ENCODE measurements around the gene GDF11.
A peak's percentile ranks its signal among the peaks of the same experiment; 100 is the strongest.

The GDF11 gene

GRCh38 chr12:55729819-55730818 lies 12.8 kb upstream of the GDF11 start:
- ChIA-PET POLR2A (interaction anchor here (0.5 to 2.7 kb wide), 18 partner anchors 8 to 473 kb away, joined by 3 to 24 read pairs (median 6); partner anchors contain the start of genes BLOC1S1, DNAJC14, GDF11 and ITGA7), CTCF (interaction anchor here (0.5 to 2.3 kb wide), 13 partner anchors 8 to 1394 kb away, joined by 3 to 37 read pairs (median 4); partner anchors contain the start of gene RDH5)
- no peaks in the 10 kb centered on the region; the same call in 1 of the 2 replicates for H3K4me1 ChIP-seq (ENCODE audit: control insufficient read depth, insufficient read depth, low read length)
- no peaks in the 10 kb centered on the region for H3K9me3 ChIP-seq (ENCODE audit: control insufficient read depth, insufficient read depth, low read depth, low read length)
- H3K4me3 ChIP-seq (ENCODE audit: low read depth, low read length), result peak overlapping the region; percentile 77
- peaks cover 12 to 26% of the 10 kb centered on the region in 2 experiments for H3K36me3 ChIP-seq (ENCODE audit: control insufficient read depth in 2 of 2, insufficient read depth in 1 of 2, low read length in 2 of 2)
- TF ChIP-seq YY1 (tag by site-specific recombination; IDR thresholded peaks at IDR 0.05), result no peak
- peak; percentile 90 for TF ChIP-seq ZNF600 (tag by site-specific recombination; IDR thresholded peaks at IDR 0.05)
- peak; percentile 70 for TF ChIP-seq ZBTB17 (tag by site-specific recombination; IDR thresholded peaks at IDR 0.05)
- 0 out of 2 replicates have a peak, but pooled peaks have one; percentile 0 for TF ChIP-seq SP3 (tag by site-specific recombination; IDR thresholded peaks at IDR 0.05)
- TF ChIP-seq ZNF518A (tag by site-specific recombination; conservative IDR thresholded peaks at IDR 0.05; ENCODE audit: low read depth), result no peak
- peak; percentile 73 for TF ChIP-seq CTCF (tag by site-specific recombination; IDR thresholded peaks at IDR 0.05)
- TF ChIP-seq ZFHX2 (tag by site-specific recombination; conservative IDR thresholded peaks at IDR 0.05), result 0 out of 2 replicates have a peak, but pooled peaks have one; percentile 6
- H3K27ac ChIP-seq (ENCODE audit: extremely low read depth, low read depth, low read length), result peak overlapping the region; percentile 91; the same call in 1 of the 2 replicates

GRCh38 chr12:55732288-55732687 lies 10.6 kb upstream of the GDF11 start:
- H3K9me3 ChIP-seq (ENCODE audit: control insufficient read depth, insufficient read depth, low read depth, low read length), result no peaks in the 10 kb centered on the region
- no peak overlapping the region for H3K4me3 ChIP-seq (ENCODE audit: low read depth, low read length)
- H3K27ac ChIP-seq (ENCODE audit: extremely low read depth, low read depth, low read length), result no peak overlapping the region
- no peak for TF ChIP-seq ZNF600 (tag by site-specific recombination; IDR thresholded peaks at IDR 0.05)
- TF ChIP-seq BCL6B (tag by site-specific recombination; IDR thresholded peaks at IDR 0.05), result no peak
- no peak for TF ChIP-seq PRDM2 (tag by site-specific recombination; IDR thresholded peaks at IDR 0.05; ENCODE audit: borderline replicate concordance)
- TF ChIP-seq BCL11B (tag by site-specific recombination; IDR thresholded peaks at IDR 0.05; ENCODE audit: low read depth), result no peak
- peaks cover 0 to 5% of the 10 kb centered on the region in 2 experiments; a peak in 1 of 3 replicates for H3K36me3 ChIP-seq (ENCODE audit: control insufficient read depth in 2 of 2, insufficient read depth in 1 of 2, low read length in 2 of 2)
- POLR2A ChIA-PET, result interaction anchor here (0.5 kb wide), 1 partner anchor 136 kb away, joined by 3 read pairs; no protein-coding TSS in a partner anchor
- CTCF ChIA-PET, result interaction anchor here (0.6 kb wide), 2 partner anchors 20 to 205 kb away, joined by 3 read pairs; no protein-coding TSS in a partner anchor
- peaks cover under 1% of the 10 kb centered on the region; the same call in 1 of the 2 replicates for H3K4me1 ChIP-seq (ENCODE audit: control insufficient read depth, insufficient read depth, low read length)
